Activated naive CD4-positive, alpha-beta T cell treated with anti-CD3 and anti-CD28 coated beads, Interleukin-2, amount 50 U/mL, for 24 hours (primary cell): ENCODE data around the gene PDGFD.

ENCODE experiments used
- H3K27ac Mint-ChIP-seq: one replicate; pipeline ENCODE4 v1.8.0; 2021; ENCODE audit warnings: mild to moderate bottlenecking, mixed read lengths
- H3K27me3 Mint-ChIP-seq: one replicate; pipeline ENCODE4 v1.8.0; 2021; ENCODE audit warnings: mixed read lengths
- H3K36me3 Mint-ChIP-seq: one replicate; pipeline ENCODE4 v1.8.0; 2021; ENCODE audit warnings: mixed read lengths
- H3K4me1 Mint-ChIP-seq: one replicate; pipeline ENCODE4 v1.8.0; 2021; ENCODE audit warnings: mixed read lengths
- H3K4me3 Mint-ChIP-seq: one replicate; pipeline ENCODE4 v1.8.0; 2021; ENCODE audit warnings: mild to moderate bottlenecking, mixed read lengths
- H3K9me3 Mint-ChIP-seq: one replicate; pipeline ENCODE4 v1.8.0; 2021; ENCODE audit warnings: mixed read lengths

PDGFD gene

GRCh38 chr11:104152941-104153505 lies 10.9 kb downstream of the PDGFD start:
- H3K27me3 Mint-ChIP-seq: no peaks in the 10 kb centered on the region
- H3K4me1 Mint-ChIP-seq: no peaks in the 10 kb centered on the region
- no peaks in the 10 kb centered on the region for H3K36me3 Mint-ChIP-seq
- H3K9me3 Mint-ChIP-seq: no peaks in the 10 kb centered on the region
- H3K4me3 Mint-ChIP-seq: no peak overlapping the region
- H3K27ac Mint-ChIP-seq: no peak overlapping the region

- Mint-ChIP-seq H3K27me3 (no peaks in the 10 kb centered on the region), H3K36me3 (no peaks in the 10 kb centered on the region), H3K27ac (no peak overlapping the region), H3K4me3 (no peak overlapping the region), H3K4me1 (no peaks in the 10 kb centered on the region), H3K9me3 (no peaks in the 10 kb centered on the region)
Observed at GRCh38 chr11:104151404-104152204, 12.3 kb downstream of the PDGFD start.

DNA sequence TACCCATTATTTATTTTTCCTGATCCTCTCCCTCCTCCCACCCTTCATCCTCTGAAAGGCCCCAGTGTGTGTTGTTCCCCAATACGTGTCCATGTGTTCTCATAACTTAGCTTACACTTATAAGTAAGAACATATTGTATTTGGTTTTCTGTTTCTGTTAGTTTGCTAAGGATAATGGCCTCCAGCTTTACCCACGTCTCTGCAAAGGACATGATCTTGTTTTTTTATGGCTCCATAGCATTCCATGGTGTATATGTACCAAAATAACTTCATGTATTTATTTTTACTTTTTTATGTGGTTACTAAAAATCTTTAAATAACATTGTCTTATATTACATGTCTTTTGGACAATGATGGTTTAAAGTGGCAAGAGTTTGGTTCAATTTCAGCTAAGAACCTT lies 15.2 kb downstream of the PDGFD start:
- no peak overlapping the region for H3K4me3 Mint-ChIP-seq
- no peaks in the 10 kb centered on the region for H3K27me3 Mint-ChIP-seq
- no peaks in the 10 kb centered on the region for H3K4me1 Mint-ChIP-seq
- no peaks in the 10 kb centered on the region for H3K9me3 Mint-ChIP-seq
- no peaks in the 10 kb centered on the region for H3K36me3 Mint-ChIP-seq
- no peak overlapping the region for H3K27ac Mint-ChIP-seq

GRCh38 chr11:104148074-104148473 lies 15.9 kb downstream of the PDGFD start:
- Mint-ChIP-seq H3K36me3 (no peaks in the 10 kb centered on the region), H3K27me3 (no peaks in the 10 kb centered on the region), H3K4me3 (no peak overlapping the region), H3K9me3 (no peaks in the 10 kb centered on the region), H3K27ac (no peak overlapping the region), H3K4me1 (no peaks in the 10 kb centered on the region)

- no peak overlapping the region for H3K27ac Mint-ChIP-seq
- no peaks in the 10 kb centered on the region for H3K9me3 Mint-ChIP-seq
- H3K4me3 Mint-ChIP-seq: no peak overlapping the region
- H3K36me3 Mint-ChIP-seq: no peaks in the 10 kb centered on the region
- H3K4me1 Mint-ChIP-seq: no peaks in the 10 kb centered on the region
- no peaks in the 10 kb centered on the region for H3K27me3 Mint-ChIP-seq
Observed at GRCh38 chr11:104146943-104147342, 17.0 kb downstream of the PDGFD start.

DNA sequence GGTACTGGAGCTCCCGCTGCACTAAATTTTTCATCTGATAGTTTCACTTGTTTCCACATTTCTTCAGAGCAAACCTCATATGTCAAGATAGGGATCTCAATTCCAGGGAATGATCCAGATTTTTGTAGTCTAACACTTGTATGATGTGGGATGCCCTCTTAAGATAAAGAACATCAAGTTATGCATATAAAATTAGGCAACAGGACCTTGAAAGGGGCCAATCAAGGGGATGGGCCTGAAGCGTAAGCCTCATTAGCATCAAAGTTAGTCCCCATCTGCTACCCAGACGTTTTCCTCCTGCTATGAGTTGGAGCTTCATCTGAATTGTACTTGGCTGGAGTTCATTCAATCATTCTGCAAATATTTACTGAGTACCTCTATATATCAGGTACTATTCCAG lies 17.5 kb downstream of the PDGFD start:
- Mint-ChIP-seq H3K9me3 (no peaks in the 10 kb centered on the region), H3K4me3 (no peak overlapping the region), H3K36me3 (no peaks in the 10 kb centered on the region), H3K4me1 (no peaks in the 10 kb centered on the region), H3K27ac (no peak overlapping the region), H3K27me3 (no peaks in the 10 kb centered on the region)

- no peak overlapping the region for H3K27ac Mint-ChIP-seq
- no peaks in the 10 kb centered on the region for H3K9me3 Mint-ChIP-seq
- H3K27me3 Mint-ChIP-seq: no peaks in the 10 kb centered on the region
- no peaks in the 10 kb centered on the region for H3K36me3 Mint-ChIP-seq
- no peaks in the 10 kb centered on the region for H3K4me1 Mint-ChIP-seq
- no peak overlapping the region for H3K4me3 Mint-ChIP-seq
Observed at GRCh38 chr11:104145062-104145461, 18.9 kb downstream of the PDGFD start.

DNA sequence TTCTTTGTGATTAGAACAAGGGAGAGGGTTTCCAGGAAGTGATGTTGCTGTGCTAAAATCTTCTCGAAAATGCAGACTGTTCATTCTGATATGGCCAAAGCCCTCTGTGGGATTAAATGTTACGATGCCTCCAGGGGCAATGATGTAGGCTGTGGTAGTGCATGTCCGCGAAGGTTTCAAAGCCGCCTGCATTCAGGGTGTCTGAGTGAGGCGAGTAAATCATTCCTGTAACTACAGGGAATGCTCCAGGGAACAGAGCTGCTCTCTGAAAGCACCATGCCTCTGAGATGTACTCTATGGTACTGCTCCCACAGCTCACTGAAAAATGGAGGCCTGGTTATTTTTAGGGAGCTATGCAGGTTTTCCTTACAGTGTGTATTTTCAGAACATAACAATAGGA lies 21.2 kb downstream of the PDGFD start:
- Mint-ChIP-seq H3K9me3 (no peaks in the 10 kb centered on the region), H3K4me1 (no peaks in the 10 kb centered on the region), H3K27ac (no peak overlapping the region), H3K4me3 (no peak overlapping the region), H3K27me3 (no peaks in the 10 kb centered on the region), H3K36me3 (no peaks in the 10 kb centered on the region)

- Mint-ChIP-seq H3K27ac (no peak overlapping the region), H3K4me1 (no peaks in the 10 kb centered on the region), H3K27me3 (no peaks in the 10 kb centered on the region), H3K4me3 (no peak overlapping the region), H3K9me3 (no peaks in the 10 kb centered on the region), H3K36me3 (no peaks in the 10 kb centered on the region)
Observed at GRCh38 chr11:104136861-104137260, 27.1 kb downstream of the PDGFD start.

DNA sequence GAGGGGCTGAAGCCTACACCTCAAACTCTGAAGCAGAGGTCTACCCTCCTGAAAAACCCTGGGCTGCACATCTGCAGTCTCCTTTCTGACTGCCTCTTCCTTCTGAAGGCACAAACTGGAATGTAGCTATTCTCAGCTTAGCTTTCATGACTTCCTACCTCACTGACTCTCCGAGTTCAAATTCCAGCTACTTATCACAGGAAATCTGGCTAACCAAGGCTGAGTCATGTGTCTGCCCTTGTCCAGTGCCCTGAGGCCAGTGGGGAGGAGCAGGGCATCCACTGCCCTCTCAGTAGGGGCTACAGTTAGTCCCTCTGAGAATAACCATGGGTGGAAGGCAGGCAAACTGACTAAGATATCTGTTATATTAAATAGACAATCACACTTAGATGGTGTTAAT lies 29.2 kb downstream of the PDGFD start:
- no peaks in the 10 kb centered on the region for H3K27me3 Mint-ChIP-seq
- H3K36me3 Mint-ChIP-seq: no peaks in the 10 kb centered on the region
- no peak overlapping the region for H3K27ac Mint-ChIP-seq
- H3K9me3 Mint-ChIP-seq: no peaks in the 10 kb centered on the region
- no peaks in the 10 kb centered on the region for H3K4me1 Mint-ChIP-seq
- H3K4me3 Mint-ChIP-seq: no peak overlapping the region

DNA sequence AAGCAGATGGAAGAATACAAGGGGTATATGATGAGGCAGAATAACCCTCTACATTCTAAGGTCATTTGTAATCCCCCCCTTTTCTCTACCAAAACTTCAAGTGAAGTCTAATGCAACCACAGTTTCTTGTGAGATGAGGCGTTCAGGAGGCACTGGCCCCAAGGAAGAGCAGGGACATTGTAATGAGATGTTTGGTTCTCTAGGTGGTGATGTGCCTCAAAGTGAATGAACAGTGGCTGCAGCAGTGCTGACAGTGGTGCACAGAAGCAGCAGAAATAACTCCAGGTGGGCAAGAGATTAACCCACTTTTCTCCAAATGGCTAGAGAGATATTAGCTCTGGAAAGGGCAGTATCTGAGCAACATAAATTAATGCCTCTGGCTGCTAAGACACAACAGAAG lies 33.8 kb downstream of the PDGFD start:
- H3K4me1 Mint-ChIP-seq: no peaks in the 10 kb centered on the region
- no peak overlapping the region for H3K27ac Mint-ChIP-seq
- no peaks in the 10 kb centered on the region for H3K27me3 Mint-ChIP-seq
- no peak overlapping the region for H3K4me3 Mint-ChIP-seq
- H3K36me3 Mint-ChIP-seq: no peaks in the 10 kb centered on the region
- H3K9me3 Mint-ChIP-seq: no peaks in the 10 kb centered on the region

DNA sequence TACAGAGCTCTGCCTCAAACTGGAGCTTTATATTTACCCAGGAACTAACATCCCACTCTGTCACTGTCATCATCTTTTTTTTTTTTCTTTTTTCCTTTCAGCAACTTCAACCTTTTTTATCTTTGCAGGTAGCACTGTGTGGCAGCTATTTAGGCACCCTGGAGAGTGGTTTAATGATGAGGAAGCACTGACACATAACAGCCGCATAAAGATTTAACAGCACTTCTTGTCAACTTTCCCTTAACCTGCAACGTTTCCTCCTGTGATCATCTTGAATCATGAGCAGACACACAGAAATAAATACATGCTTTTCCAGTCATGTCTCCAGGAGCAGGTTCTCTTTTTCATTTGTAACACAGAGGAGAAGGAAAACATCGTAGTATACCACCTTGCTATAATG lies 34.8 kb downstream of the PDGFD start:
- Mint-ChIP-seq H3K36me3 (no peaks in the 10 kb centered on the region), H3K27me3 (no peaks in the 10 kb centered on the region), H3K27ac (no peak overlapping the region), H3K9me3 (no peaks in the 10 kb centered on the region), H3K4me1 (no peaks in the 10 kb centered on the region), H3K4me3 (no peak overlapping the region)

DNA sequence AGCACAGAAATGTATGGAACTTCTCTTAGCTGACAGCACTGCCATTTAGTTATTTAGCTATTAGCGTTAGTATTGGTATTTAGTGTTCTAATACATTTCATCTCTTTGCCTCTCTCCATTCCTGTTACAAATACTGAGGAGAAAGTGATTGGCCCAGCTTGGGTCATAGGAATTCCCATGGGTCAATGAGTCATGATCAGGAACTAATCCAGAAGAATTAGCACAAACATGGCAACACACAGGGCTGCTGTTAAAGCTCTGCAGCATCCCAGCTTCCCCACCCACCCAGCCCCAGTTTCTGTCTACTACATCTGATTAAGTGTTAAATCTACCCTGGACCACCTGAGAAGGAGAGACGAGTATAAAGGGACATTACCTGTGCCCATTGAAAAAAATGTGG lies 36.1 kb downstream of the PDGFD start:
- Mint-ChIP-seq H3K27me3 (no peaks in the 10 kb centered on the region), H3K4me3 (no peak overlapping the region), H3K36me3 (no peaks in the 10 kb centered on the region), H3K27ac (no peak overlapping the region), H3K9me3 (no peaks in the 10 kb centered on the region), H3K4me1 (no peaks in the 10 kb centered on the region)

DNA sequence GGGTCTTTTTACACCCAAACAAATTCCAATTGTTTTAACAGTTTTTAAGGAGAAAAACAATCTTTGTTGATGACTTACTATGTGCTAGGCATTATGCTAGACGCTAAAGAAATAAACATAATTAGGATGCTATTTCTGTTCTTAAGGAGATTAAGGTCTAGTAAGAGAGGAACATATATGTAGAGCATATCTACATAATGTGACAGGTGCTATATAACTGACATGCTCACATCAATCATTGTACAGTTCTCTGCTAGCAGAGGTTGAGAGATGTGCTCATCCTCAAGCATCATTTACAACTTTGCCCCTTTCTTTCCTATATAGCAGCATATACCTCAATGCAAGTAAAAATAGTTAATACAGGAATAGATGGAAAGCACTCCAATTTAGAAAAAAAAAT lies 37.5 kb downstream of the PDGFD start:
- Mint-ChIP-seq H3K27me3 (no peaks in the 10 kb centered on the region), H3K4me3 (no peak overlapping the region), H3K4me1 (no peaks in the 10 kb centered on the region), H3K36me3 (no peaks in the 10 kb centered on the region), H3K27ac (no peak overlapping the region), H3K9me3 (no peaks in the 10 kb centered on the region)

- no peaks in the 10 kb centered on the region for H3K4me1 Mint-ChIP-seq
- H3K36me3 Mint-ChIP-seq: no peaks in the 10 kb centered on the region
- H3K4me3 Mint-ChIP-seq: no peak overlapping the region
- H3K27ac Mint-ChIP-seq: no peak overlapping the region
- H3K27me3 Mint-ChIP-seq: no peaks in the 10 kb centered on the region
- H3K9me3 Mint-ChIP-seq: no peaks in the 10 kb centered on the region
Observed at GRCh38 chr11:104124979-104125378, 39.0 kb downstream of the PDGFD start.

DNA sequence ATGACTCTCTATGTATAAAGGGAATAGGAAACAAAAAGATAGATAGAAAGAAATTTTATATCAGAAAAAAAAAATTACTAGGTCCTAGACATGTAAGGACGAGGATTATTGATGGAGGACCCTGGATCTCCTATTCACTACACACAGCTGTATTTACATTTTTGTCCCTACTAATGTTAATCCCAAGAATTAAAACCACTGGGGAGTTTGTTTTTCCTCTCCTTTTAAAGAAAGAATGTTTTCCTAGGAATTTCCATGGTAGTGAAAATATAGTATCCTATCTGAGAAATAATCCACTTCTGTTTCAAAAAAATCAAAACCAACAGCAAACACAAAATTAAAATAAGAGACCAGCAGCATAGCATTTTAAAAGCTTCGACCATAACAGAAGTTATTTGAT lies 41.1 kb downstream of the PDGFD start:
- no peak overlapping the region for H3K4me3 Mint-ChIP-seq
- H3K9me3 Mint-ChIP-seq: no peaks in the 10 kb centered on the region
- H3K36me3 Mint-ChIP-seq: no peaks in the 10 kb centered on the region
- no peaks in the 10 kb centered on the region for H3K4me1 Mint-ChIP-seq
- no peak overlapping the region for H3K27ac Mint-ChIP-seq
- H3K27me3 Mint-ChIP-seq: no peaks in the 10 kb centered on the region
